Measurements from ENCODE around the gene FDXACB1. TPM values are rescaled to one million over a fixed set of nuclear protein-coding genes. Genes with fewer than 3 reads are reported as not detected.
A peak's percentile ranks its signal among the peaks of the same experiment; 100 is the strongest.

Gene FDXACB1
- total and polyA plus RNA-seq, 2 of the 4 experiments (the other 2 are of a cell fraction), result 1.7 to 3.0 TPM

GRCh38 chr11:111923951-111924350 lies 45.0 kb upstream of the FDXACB1 start:
- no peak for DNase-seq
- Histone ChIP-seq H2AK9ac (replicated peaks; ENCODE audit: low read depth, low read length, poor library complexity) (peak overlapping the region; percentile 85), H3K9ac (ENCODE audit: low read depth, low read length) (peak overlapping the region; percentile 45; the same call in 1 of the 2 replicates), H3K36me3 (ENCODE audit: control insufficient read depth, insufficient read depth, low read length) (no peaks in the 10 kb centered on the region), H2AK5ac (ENCODE audit: low read depth, low read length) (peak overlapping the region; percentile 94), H4K5ac (ENCODE audit: low read depth, low read length) (peak overlapping the region; percentile 38), H3K9me1 (ENCODE audit: insufficient read depth, low read length) (peaks cover 21% of the 10 kb centered on the region), H3K4me2 (ENCODE audit: low read depth, low read length) (peak overlapping the region; percentile 75), H4K91ac (ENCODE audit: insufficient read depth, low read depth, low read length) (peak overlapping the region; percentile 96), H2BK5ac (ENCODE audit: low read depth, low read length, poor library complexity, severe bottlenecking) (peak overlapping the region; percentile 90), H3K4me1 (ENCODE audit: control insufficient read depth, insufficient read depth, low read length) (peaks cover 13% of the 10 kb centered on the region), H3K27ac (ENCODE audit: insufficient read depth, low read length) (peak overlapping the region; percentile 52), H3K23ac (ENCODE audit: low read depth, low read length) (peak overlapping the region; percentile 74; the same call in 1 of the 2 replicates), H3K9me3 (ENCODE audit: control insufficient read depth, insufficient read depth, low read length) (no peaks in the 10 kb centered on the region), H3K18ac (ENCODE audit: low read depth, low read length) (peak overlapping the region; percentile 34), H2BK20ac (ENCODE audit: low read depth, low read length) (peak overlapping the region; percentile 97), H3K4ac (ENCODE audit: low read depth, low read length) (peak overlapping the region; percentile 98), H4K20me1 (ENCODE audit: insufficient read depth, low read length) (no peaks in the 10 kb centered on the region), H3K4me3 (ENCODE audit: insufficient read depth, low read depth, low read length) (no peak overlapping the region), H3K14ac (replicated peaks; ENCODE audit: low read depth, low read length) (peak overlapping the region; percentile 97), H2BK15ac (ENCODE audit: low read depth, low read length) (peak overlapping the region; percentile 91; the same call in 2 of the 3 replicates), H2BK120ac (ENCODE audit: low read depth, low read length) (peak overlapping the region; percentile 85), H3K79me1 (ENCODE audit: low read depth in 1 of 2, low read length in 2 of 2) (peaks cover 0 to 8% of the 10 kb centered on the region in 2 experiments; a peak in 2 of 4 replicates), H3K27me3 (ENCODE audit: control insufficient read depth, insufficient read depth, low read length) (no peaks in the 10 kb centered on the region), H2AFZ (replicated peaks; ENCODE audit: low read length, poor library complexity) (peak overlapping the region; percentile 84), H3K56ac (ENCODE audit: extremely low read depth, insufficient read depth, low read length) (peak overlapping the region; percentile 88), H4K8ac (ENCODE audit: low read depth in 2 of 2, low read length in 2 of 2) (peak overlapping the region; percentile 90 to 94)
- BruUV-seq (replicated peaks), result no TSS peak
- ATAC-seq (ENCODE audit: low read depth), result no peak
- intact Hi-C loops (cut with micrococcal nuclease), result no loop called here
- TF ChIP-seq RCOR1 (IDR thresholded peaks at IDR 0.05; ENCODE audit: insufficient replicate concordance, low read length), result no peak
- no peak for TF ChIP-seq BHLHE40 (IDR thresholded peaks at IDR 0.05; ENCODE audit: low read depth, low read length)
- no peak for TF ChIP-seq MAZ (IDR thresholded peaks at IDR 0.05; ENCODE audit: borderline replicate concordance, low read depth, low read length)
- TF ChIP-seq CHD1 (IDR thresholded peaks at IDR 0.05; ENCODE audit: low read depth, low read length), result no peak
- no peak for TF ChIP-seq MAFK (IDR thresholded peaks at IDR 0.05; ENCODE audit: low read depth, low read length)
- TF ChIP-seq CTCF (conservative IDR thresholded peaks at IDR 0.05; ENCODE audit: low read depth, low read length), result no peak
- TF ChIP-seq, protein P1, sequence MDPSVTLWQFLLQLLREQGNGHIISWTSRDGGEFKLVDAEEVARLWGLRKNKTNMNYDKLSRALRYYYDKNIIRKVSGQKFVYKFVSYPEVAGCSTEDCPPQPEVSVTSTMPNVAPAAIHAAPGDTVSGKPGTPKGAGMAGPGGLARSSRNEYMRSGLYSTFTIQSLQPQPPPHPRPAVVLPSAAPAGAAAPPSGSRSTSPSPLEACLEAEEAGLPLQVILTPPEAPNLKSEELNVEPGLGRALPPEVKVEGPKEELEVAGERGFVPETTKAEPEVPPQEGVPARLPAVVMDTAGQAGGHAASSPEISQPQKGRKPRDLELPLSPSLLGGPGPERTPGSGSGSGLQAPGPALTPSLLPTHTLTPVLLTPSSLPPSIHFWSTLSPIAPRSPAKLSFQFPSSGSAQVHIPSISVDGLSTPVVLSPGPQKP (IDR thresholded peaks at IDR 0.05; ENCODE audit: borderline replicate concordance, low read depth, low read length), result no peak
- no peak for TF ChIP-seq CEBPB (IDR thresholded peaks at IDR 0.05; ENCODE audit: low read depth, low read length)
- no peak for TF ChIP-seq RAD21 (IDR thresholded peaks at IDR 0.05; ENCODE audit: low read length)
- no peak for TF ChIP-seq FOS (IDR thresholded peaks at IDR 0.05; ENCODE audit: low read depth, low read length)
- no peak for TF ChIP-seq NFE2L2 (IDR thresholded peaks at IDR 0.05; ENCODE audit: low read depth, low read length)
- TF ChIP-seq SMC3 (IDR thresholded peaks at IDR 0.05; ENCODE audit: low read depth, low read length), result no peak
- no peak for TF ChIP-seq MXI1 (IDR thresholded peaks at IDR 0.05; ENCODE audit: borderline replicate concordance, low read depth, low read length)
- no peak for TF ChIP-seq USF2 (IDR thresholded peaks at IDR 0.05; ENCODE audit: low read depth, low read length)
- TF ChIP-seq RFX5 (IDR thresholded peaks at IDR 0.05; ENCODE audit: low read depth, low read length), result no peak
- no peak for TF ChIP-seq POLR2A (IDR thresholded peaks at IDR 0.05; ENCODE audit: low read depth, low read length)
- CTCF ChIA-PET, result no interaction called here
- dilution Hi-C loops (cut with HindIII; ENCODE audit: low sequenced_read_pairs, unreplicated experiment), result no loop called here
- in situ Hi-C loops (cut with MboI; ENCODE audit: low sequenced_read_pairs), result loop anchor here (5.0 kb wide), 1 partner anchor 42 kb away; no protein-coding TSS in a partner anchor
- POLR2A ChIA-PET (ENCODE audit: unreplicated experiment), result no interaction called here
